ENCODE measurements around the gene RICTOR.

RICTOR gene

GRCh38 chr5:38922199-38922598, 152.0 kb downstream of the RICTOR start:
- Histone ChIP-seq H2AFZ (ENCODE audit: low read length) (no peak overlapping the region), H3K27ac (ENCODE audit: low read depth, low read length, poor library complexity, severe bottlenecking) (no peak overlapping the region), H4K20me1 (ENCODE audit: insufficient read depth, low read length) (no peaks in the 10 kb centered on the region), H3F3A (ENCODE audit: insufficient read depth, low read length) (no peaks in the 10 kb centered on the region), H3K9me2 (ENCODE audit: low read depth, low read length) (no peaks in the 10 kb centered on the region), H3K4me2 (ENCODE audit: low read length) (no peak overlapping the region), H3K27me3 (ENCODE audit: insufficient read depth, low read length) (no peaks in the 10 kb centered on the region), H3K9ac (ENCODE audit: low read length) (no peak overlapping the region), H3K4me1 (ENCODE audit: insufficient read depth, low read length, severe bottlenecking) (no peaks in the 10 kb centered on the region), H3K4me3 (ENCODE audit: low read depth, low read length, poor library complexity, severe bottlenecking) (no peak overlapping the region), H3K9me3 (ENCODE audit: low read length) (no peaks in the 10 kb centered on the region), H3K79me2 (ENCODE audit: insufficient read depth, low read length) (no peaks in the 10 kb centered on the region), H3K36me3 (ENCODE audit: insufficient read depth, low read length) (no peaks in the 10 kb centered on the region)
- no peak for TF ChIP-seq EZH2 (IDR thresholded peaks at IDR 0.05; ENCODE audit: borderline replicate concordance, low read length)
- TF ChIP-seq CTCF (IDR thresholded peaks at IDR 0.05; ENCODE audit: low read length) = peak; percentile 93

GRCh38 chr5:38921174-38921573, 153.0 kb downstream of the RICTOR start:
- no peak overlapping the region for H2AFZ ChIP-seq (ENCODE audit: low read length)
- no peaks in the 10 kb centered on the region for H3K79me2 ChIP-seq (ENCODE audit: insufficient read depth, low read length)
- no peaks in the 10 kb centered on the region for H3K36me3 ChIP-seq (ENCODE audit: insufficient read depth, low read length)
- no peaks in the 10 kb centered on the region for H4K20me1 ChIP-seq (ENCODE audit: insufficient read depth, low read length)
- H3K27me3 ChIP-seq (ENCODE audit: insufficient read depth, low read length) = no peaks in the 10 kb centered on the region
- H3K4me2 ChIP-seq (ENCODE audit: low read length) = no peak overlapping the region
- no peaks in the 10 kb centered on the region for H3K4me1 ChIP-seq (ENCODE audit: insufficient read depth, low read length, severe bottlenecking)
- no peak overlapping the region for H3K4me3 ChIP-seq (ENCODE audit: low read depth, low read length, poor library complexity, severe bottlenecking)
- no peak overlapping the region for H3K9ac ChIP-seq (ENCODE audit: low read length)
- H3K9me3 ChIP-seq (ENCODE audit: low read length) = no peaks in the 10 kb centered on the region
- no peaks in the 10 kb centered on the region for H3K9me2 ChIP-seq (ENCODE audit: low read depth, low read length)
- no peak for TF ChIP-seq CTCF (IDR thresholded peaks at IDR 0.05; ENCODE audit: low read length)
- TF ChIP-seq EZH2 (IDR thresholded peaks at IDR 0.05; ENCODE audit: borderline replicate concordance, low read length) = no peak
- H3F3A ChIP-seq (ENCODE audit: insufficient read depth, low read length) = no peaks in the 10 kb centered on the region
- H3K27ac ChIP-seq (ENCODE audit: low read depth, low read length, poor library complexity, severe bottlenecking) = no peak overlapping the region

GRCh38 chr5:38916802-38917201, 157.4 kb downstream of the RICTOR start:
- no peaks in the 10 kb centered on the region for H3F3A ChIP-seq (ENCODE audit: insufficient read depth, low read length)
- TF ChIP-seq CTCF (IDR thresholded peaks at IDR 0.05; ENCODE audit: low read length) (no peak), EZH2 (IDR thresholded peaks at IDR 0.05; ENCODE audit: borderline replicate concordance, low read length) (no peak)
- H3K9ac ChIP-seq (ENCODE audit: low read length) = no peak overlapping the region
- H3K9me3 ChIP-seq (ENCODE audit: low read length) = no peaks in the 10 kb centered on the region
- no peak overlapping the region for H3K4me3 ChIP-seq (ENCODE audit: low read depth, low read length, poor library complexity, severe bottlenecking)
- H2AFZ ChIP-seq (ENCODE audit: low read length) = no peak overlapping the region
- H3K4me1 ChIP-seq (ENCODE audit: insufficient read depth, low read length, severe bottlenecking) = no peaks in the 10 kb centered on the region
- H3K27me3 ChIP-seq (ENCODE audit: insufficient read depth, low read length) = no peaks in the 10 kb centered on the region
- no peaks in the 10 kb centered on the region for H4K20me1 ChIP-seq (ENCODE audit: insufficient read depth, low read length)
- H3K79me2 ChIP-seq (ENCODE audit: insufficient read depth, low read length) = no peaks in the 10 kb centered on the region
- no peaks in the 10 kb centered on the region for H3K9me2 ChIP-seq (ENCODE audit: low read depth, low read length)
- no peak overlapping the region for H3K27ac ChIP-seq (ENCODE audit: low read depth, low read length, poor library complexity, severe bottlenecking)
- H3K36me3 ChIP-seq (ENCODE audit: insufficient read depth, low read length) = no peaks in the 10 kb centered on the region
- no peak overlapping the region for H3K4me2 ChIP-seq (ENCODE audit: low read length)
